Measurements from ENCODE around the gene GLIS1.
A peak's percentile ranks its signal among the peaks of the same experiment; 100 is the strongest.

Gene GLIS1

DNA sequence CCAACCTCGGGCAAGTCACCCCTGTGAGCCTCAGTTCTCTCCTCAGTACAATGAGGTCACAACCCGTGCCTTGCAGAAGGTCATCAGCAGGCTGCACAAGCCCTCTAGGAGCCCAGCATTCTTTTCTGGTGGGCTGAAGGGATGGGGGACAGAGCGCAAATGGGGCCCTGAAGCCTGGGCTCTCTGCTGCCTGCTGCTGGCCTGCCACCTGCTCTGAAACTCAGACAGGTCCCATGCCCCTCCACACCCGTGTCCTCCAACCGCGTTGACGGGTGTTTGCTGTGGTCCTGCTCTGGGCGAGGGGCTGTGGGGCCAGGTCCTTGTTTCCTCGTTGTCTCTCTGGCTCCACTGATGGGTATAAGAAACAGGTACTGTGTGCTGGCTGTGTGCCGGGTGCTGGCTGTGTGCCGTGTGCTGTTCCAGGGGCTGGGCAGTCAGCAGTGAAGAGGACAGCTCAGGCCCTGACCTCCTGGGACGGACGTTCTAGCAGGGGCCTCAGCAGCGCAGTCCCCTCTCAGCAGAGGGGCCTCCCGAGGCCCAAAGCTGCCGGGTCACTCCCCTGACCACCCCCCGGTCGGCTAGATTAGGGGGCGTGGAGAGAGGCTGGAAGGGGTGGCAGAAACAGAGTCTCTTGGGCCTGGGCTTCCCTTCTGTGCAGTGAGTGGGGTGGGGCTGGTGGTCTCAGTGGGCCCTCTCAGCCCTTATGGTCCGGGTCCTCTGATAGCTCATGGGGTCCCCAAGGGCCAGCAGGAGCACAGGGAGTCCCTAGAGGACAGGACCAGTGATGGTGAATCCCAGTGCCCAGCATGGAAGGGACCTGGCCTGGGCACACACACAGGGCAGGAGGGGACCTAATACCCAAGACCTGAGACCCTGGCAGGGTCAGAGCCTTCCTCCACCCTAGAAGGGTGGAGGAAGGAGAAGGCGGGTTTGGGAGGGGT lies 237.6 kb downstream of the GLIS1 start:
- no peak for DNase-seq

DNA sequence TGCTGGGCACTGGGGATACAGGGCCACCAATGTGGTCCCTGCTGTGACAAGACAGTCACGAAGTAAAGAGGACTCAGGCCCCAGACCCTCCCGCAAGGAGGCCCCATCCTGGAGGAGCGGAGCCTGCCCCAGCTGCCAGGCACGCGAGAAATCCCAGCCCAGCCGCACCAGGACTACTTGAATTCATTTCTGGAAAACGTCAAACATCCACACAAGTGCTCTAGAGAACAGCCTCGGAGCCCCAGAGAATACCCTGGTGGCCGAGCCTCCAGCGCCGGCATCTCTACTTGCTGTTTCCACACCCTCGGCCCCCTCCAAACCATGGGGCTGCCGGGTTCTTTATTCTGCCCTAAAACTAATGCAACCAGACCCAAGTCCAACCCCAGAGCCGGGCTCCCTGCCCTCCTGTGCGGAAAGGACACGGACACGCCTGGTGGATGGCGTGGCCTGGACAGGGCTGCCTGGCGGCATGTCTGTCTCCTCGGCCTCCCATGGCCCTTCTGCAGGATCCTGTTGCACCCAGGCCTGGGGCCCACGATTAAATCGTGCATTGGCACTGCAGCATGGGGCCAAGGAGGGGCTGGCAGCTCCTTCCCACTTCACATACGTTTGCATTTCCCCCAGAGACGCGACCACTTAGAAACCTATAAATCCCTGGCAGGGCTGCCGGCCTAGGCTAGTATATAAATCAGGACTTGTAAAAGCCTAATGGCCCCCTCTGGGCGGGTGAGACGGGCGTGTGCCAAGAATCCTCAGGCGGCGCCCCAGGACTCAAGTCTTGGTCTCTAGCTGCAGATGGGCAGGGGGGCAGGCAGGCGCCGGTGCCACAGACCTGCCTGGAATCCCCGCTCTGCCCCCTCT lies 238.5 kb downstream of the GLIS1 start:
- no peak for DNase-seq

DNA sequence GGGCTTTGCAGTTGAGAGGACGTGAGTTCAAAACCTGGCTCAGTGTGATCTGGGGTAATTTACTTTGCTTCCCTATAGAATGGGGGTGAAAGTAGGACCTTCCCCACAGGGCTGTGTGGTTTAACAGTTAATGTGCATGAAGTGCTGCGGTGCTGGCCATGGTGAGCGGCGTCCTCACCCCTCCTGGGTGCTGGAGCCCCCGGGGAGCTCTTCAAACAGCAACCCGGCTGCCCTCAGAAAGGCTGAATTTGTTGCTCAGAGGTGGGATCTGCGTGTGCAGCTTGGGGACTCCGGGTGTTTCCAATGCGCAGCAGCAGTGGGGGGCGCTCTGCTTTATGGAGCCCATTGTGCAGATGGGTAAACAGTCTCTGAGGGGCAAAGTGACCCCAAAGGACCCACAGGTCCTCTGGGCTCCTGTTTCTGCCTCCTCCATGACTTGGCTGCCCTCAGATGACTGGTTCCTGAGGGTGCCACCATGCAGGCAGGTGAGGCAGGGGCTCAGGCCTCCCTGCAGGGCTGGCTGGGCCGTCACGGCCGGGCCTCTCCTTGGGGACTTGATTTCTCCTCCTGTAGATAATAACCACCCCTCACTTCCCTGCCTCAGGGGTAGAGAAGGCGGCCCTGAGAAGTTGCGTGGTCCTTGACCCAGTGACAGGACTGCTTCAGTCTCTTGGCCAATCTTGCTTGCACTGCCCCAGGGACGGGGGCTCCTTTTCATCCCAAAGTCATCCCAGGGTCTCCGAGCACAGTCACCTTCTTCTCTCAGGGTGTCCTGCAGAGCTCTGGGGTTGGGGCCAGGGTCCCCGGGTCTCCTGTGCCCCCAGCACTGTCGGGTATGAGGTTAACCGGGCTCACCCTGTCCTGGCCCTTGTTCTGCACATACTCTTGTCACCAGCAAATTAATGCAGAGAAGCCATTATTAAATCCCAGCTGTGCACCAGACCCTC lies 239.4 kb downstream of the GLIS1 start:
- DNase-seq, result no peak

DNA sequence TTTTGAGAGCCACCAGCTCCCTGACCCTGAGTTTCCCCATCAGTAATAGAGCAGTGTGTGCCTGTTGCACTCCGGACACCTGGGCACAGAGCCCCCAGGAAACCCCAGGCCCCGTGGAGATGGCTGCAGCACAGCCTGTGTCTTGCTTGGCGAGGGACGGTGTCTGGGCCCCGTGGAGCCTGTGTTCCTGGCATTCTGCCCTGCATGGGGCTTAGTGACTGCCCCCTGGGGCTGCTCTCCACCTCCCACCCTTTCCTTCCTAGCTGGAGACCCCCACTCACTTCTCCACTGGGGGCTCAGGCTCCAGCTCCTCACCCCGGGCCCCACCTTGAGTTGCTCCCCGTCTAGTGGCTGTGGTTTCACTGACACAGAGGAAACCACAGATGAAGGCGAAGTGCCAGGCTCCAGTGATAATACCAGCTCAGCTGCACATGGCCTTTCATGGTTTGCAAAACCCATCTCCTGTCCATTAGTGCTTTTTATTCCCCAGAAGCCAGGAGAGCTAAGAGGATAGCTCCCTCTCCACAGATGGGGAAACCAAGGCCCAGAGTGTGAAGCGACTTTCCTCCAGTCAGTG lies 240.3 kb downstream of the GLIS1 start:
- no peak for DNase-seq

DNA sequence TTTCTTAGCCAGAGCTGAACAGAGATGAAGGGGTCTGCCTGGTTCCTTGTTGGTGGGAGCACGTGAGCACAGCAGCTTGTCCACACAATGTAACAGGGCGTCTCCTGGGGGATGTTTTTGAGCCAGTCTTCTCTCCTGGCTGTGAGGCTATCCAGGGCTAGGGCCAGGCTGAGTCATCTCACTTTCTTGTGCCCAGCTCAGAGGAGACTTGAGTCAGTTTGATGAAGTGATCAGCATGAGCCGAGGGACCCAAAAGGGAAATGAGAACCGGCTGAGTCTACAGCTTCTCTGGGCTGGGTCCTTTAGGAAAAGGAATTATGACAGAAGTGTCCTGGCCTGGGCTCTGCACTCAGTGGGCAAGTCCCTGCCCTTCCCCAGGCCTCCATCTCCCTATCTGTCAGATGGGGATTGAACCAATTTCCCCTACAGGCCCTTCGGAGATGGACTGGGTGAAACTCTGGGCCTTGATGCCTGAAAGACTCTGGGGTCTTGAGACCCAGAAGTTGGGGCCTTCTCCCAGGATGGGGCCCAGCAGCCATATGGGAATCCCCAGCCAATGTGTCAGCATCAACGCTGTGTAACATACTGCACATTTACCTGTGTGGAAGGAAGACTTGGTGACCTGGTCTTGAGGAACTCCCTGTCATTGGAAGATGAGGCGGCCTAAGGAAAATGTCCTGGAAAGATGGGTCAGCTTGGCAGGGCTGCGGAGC lies 243.2 kb downstream of the GLIS1 start:
- DNase-seq, result no peak

DNA sequence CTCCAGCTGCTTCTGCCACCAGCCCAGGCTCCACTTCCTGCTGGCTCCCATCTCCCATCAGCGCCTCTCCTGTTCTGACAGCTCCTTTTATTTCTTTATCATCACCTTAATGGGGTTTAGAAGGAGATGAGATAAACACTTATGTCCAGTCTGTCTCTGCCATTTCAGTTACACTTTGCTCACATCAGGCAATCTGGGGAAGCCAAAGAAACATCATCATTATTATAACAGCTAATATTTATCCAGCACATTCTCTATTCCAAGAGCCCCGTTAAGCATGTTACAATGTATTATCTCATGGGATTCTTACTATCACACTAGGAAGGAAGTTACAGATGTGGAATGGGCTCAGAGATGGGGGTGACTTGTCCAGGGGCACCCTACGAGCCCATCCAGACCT lies 248.6 kb downstream of the GLIS1 start:
- no peak for DNase-seq

DNA sequence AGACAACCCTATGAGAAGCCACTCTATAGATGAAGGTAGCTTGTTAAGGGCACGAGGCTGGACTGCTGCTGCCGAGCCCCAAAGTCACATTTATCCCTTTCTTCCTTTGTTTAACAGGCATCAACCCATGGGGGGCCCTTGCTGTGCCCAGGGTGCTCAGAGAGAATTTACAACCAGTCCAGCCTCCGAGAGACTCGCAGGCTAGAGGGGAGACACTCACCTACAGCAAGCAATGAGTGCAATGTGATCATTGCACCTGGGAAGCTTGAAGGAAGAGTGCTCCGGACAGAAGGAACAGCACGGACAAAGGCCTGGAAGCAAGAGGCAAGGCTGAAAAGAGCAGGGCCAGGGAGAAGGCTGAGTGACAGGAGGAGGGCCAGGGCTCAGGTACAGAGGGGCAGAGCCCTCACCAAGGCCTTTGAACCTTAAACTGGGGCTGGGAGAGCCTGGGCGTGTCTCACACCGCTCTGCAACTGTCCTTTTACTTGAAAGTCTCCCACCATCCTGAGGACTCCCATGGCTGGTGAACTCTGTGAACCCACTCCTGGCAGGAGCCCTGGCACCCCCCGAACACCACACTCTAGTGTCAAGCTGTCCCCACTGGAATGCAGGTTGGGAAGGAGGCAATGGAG lies 252.5 kb downstream of the GLIS1 start:
- DNase-seq, result no peak

DNA sequence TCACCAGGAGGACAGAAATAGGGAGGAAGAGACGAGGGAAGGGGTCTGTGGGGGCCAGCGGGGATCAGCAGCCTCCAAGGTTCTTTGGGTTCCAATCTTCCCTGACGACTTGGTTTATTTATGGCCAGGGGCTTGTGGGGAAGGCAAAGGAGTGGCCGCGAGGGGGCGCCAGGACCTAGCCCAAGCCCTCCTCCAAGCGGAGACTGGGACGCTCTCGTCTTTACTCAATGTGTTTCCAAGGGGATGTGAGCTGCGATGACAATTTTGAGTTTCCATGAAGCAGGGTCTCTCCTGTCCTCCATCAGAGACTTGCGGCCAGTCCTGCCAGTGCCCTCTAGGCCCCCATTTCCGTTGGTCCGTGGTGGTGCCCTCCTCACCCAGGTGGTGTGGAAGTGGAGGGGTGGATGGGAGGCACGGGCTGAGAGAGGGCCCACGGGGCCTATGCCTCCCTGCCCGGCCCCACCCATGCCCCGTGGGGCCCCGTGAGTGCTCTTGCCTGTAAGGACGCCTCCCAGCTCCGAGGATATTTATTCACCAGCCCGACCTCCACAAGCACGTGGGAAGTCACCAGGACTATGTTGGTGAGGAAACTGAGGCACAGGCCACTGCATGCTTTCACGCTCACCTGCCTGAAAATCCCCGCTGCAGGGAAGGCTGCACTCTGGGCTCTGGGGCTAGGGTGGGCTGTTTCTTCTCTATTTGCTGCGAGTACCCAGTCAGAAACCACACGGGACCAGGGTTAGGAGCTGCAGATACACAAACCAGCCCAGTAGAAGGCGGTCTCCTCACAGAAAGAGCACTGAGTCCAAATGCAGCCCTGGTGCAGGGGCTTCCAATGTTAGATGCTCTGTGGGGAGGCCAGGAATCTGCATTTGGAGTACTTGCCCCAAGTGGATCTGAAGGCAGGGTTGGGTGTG lies 253.2 kb downstream of the GLIS1 start:
- DNase-seq, result peak; percentile 26

DNA sequence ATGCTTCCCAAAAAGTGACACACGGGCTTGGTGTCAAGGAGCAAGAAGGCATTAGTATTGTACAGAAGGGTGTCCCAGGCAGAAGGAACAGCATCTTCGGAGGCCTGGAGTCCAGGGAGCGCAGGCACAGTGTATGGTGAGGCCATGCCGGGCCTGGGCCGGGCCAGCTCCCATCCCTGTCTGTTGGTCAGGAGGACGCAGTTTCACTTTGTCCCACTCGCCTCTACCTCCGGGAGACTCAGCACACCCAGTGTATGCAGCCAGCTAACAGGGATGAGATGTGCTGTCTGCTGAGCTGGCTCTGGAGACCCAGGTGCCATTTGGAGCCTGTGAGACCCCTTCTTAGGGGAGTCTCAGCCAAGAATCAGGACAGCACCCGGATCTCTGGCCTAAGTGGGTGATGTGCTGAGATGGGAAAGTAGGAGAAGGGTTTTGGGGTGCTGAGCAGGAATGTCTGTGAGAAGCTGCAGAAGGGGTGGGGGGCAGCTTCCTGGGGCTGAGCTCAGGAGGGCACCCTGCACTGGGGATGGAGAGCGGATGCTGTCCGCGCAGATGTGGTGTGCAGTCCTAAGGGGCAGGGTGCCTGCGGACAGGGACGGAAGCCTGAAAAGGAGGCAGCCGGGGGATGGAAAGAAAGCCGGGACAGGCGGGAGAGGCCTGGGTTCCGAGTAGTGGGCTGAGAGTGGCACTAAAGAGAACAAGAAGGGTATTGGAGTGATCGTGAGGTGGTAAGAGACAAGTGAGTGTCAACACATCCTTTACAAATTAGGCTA lies 254.1 kb downstream of the GLIS1 start:
- no peak for DNase-seq

DNA sequence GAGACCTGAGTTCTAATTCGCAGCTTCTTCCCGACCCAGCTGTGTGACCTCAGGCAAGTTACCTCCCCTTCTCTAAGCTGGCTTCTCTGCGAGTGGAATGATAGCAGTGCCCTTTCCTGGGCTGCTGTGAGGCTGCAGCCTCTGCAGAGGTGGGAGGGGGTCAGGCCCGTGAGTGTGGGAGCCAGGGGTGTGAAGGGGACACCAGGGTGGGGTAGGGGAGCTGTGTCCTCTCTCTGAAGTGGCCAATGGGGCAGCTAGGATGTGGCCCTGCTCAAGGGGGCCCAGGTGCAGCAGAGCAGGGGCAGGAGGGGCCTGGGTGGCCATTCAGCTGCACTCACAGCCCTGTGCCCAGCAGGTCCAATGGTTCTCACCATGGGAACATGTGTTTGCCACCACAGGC lies 255.3 kb downstream of the GLIS1 start:
- DNase-seq, result no peak

DNA sequence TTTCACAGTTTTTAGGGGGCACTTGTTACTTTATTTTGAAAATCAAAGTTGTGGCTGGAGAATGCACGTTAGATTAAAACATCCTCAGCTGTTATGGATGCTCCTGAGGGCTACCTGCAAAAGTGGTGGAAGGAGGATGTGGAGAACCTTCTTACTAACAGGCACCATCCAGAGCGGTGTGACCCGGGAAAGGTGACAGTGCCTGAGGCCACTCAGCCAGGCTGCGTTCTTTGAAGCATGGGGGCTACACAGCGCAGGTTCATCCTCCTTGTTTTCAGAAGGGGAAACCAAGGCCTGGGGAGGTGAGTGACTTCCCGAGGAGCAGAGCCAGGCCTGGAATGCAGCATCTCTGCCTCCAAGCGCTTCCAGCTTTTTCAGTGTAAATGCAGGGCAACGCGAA lies 255.8 kb downstream of the GLIS1 start:
- DNase-seq, result no peak

DNA sequence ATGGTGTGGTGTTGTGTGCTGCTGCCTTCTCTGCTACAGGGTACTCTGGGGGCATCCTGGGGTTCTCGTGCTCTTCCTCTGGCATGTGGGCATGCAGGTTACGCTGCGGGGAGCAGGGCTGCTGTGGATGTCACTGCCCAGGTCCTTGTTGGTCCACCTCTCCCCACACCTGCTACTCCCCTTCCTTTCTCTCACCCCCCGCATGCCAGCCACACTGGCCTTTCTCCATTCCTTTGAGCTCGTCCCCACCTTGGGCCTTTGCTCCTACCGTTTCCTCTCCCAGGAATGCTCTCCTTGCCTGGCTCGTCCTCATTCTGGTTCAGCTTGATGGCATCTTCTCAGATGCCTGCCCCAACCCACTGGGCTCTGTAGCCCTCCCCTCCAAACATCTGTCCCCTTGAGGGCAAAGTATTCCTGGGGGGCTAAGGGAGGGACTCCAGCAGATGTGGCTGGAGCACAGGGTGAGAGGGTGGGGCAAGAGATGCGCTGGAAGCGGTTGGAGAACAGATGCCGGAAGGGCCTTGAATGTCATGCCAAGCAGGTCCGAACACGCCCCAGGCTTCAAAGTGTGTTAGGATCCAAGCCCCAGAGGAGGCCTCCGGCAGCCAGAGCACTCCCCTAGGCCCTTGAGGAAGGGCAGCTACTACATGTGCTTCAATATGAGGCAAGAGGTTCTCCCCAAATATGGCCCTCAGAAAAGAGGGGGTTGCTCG lies 256.4 kb downstream of the GLIS1 start:
- DNase-seq, result no peak

DNA sequence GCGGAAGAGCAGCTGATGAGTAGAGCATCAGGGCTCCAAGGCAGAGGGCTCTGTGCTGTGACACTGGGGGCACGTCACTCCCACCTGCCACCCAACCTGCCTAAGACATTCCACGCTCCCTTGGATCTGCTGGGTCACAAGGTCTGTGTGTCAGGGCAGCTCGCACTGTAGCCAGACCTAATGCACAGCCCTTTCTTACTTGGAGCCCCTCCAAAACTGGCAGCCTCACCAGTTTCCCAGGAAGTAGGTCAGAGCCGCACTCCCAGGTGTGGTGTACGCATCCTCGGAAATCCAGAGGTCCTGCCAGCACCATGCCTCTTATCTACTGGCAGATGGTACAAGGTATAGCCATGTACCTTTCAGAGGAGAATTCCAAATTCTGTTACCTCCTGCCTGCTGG lies 257.5 kb downstream of the GLIS1 start:
- no peak for DNase-seq

DNA sequence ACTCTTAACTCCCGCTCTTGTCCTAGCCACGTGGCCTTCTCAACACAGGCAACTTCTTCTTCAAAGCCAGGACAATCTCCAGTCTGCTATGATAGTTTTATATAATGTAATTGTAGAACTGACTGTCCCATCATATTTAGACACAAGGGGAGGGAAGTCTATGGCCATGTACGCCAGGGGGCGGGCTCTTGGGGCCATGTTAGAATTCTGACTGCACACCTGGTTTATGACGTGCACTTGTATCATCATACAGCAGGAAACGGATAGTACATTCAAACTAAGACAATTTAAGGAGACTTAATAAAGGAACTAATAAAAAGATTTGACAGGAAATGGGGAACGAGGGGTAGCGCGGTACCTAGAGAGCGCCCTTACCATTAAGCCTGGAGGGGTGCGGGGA lies 258.3 kb downstream of the GLIS1 start:
- DNase-seq, result no peak

DNA sequence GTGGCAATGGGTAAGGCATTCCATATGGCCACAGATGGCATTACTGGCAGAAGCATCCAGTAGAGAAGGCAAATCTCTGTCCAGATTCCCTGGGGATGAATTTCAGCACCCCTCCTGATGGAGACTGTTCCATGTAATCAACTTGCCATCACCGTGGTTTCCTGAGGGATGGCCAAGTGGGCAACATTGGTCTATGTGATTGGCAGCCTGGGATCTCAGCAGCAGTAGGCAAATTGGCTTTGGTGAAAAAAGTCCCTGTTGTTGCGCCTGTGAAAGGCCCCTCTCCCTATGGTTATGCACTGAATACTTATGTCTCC lies 260.5 kb downstream of the GLIS1 start:
- no peak for DNase-seq

DNA sequence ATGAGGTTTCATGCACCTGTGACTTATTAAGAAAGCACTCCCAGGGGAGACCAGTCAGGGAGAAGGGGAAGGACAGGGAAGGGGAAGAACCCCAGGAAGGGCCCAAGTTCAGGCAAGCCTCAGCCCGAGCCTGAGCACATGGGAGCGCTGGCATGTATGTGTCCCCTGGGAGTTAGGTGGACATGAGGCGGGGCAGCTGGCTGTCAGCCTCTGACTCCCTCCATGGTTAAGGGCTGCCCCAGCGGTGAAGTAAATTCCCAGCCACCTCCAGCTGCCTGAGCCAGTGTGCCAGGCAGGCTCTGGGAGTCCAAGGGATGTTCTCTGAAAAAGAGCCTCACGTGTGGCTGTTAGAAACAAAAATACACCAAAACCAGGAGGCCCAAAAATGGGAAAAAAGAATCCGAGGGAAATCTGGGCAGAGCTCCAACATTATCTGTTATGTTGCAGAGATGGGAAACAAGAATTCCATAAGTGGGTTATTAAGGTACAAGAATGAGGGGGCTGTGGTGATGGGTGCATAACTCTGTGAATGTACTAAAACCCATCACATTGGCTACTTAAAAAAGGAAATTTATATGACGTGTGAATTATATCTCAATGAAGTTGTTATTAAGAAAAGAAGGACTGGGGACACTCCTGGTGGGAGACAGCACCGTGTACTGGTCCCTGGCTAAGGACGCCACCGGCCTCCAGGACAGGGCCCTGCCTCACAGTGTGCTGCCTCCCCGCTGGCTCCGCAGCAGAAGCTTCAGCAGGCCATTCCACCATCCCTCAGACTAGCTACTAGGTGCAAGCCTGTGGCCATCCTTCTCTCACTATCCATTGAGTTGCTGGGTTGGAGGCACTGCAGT lies 261.1 kb downstream of the GLIS1 start:
- DNase-seq, result no peak

DNA sequence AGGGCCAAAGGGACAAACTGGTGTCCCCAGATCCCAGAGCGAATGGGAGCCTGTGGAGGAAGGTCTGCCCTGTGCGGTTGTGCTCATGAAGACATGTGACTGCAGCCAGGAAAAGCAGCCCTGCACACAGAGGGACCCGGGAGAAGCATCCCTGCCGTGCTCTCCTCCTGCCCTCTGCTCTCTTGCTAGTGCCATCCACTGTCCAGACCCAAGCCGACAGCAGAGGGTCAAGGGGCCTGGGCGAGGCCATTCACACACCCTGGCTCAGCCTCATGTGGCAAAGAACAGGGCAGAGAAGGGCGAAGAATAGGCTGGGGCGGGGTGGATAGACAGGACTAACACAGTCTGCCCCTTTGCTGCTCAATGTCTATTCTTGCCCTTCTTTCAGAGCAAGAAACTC lies 262.4 kb downstream of the GLIS1 start:
- DNase-seq, result no peak

DNA sequence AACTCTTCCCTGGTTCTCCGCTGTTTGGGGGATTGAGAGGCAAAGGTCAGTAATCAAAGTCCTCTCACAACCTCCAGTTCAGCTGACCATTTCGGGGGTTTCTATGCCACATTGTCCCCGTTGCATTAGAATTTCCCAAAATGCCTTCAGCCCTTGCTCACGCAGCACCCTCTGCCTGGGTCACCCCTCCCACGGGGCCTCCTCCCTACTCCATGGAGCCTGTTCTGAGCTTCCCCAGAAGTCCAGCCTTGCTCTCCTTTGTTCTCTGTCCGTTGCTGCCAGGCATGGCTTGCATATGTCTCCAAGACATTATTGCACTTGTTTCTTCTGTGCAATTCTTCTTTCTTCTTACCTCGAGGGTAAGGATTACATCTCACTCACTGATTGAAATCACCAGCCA lies 263.3 kb downstream of the GLIS1 start:
- DNase-seq, result no peak

Data from activated CD4-positive, alpha-beta T cell treated with anti-CD3 and anti-CD28 coated beads for 1 hour (primary cell).